ENCODE data around the gene CCDC78. TPM values are rescaled to one million over a fixed set of nuclear protein-coding genes. Genes with fewer than 3 reads are reported as not detected.

The CCDC78 gene
- total RNA-seq, 1 experiment from 2014 or later: 20.2 TPM

DNA sequence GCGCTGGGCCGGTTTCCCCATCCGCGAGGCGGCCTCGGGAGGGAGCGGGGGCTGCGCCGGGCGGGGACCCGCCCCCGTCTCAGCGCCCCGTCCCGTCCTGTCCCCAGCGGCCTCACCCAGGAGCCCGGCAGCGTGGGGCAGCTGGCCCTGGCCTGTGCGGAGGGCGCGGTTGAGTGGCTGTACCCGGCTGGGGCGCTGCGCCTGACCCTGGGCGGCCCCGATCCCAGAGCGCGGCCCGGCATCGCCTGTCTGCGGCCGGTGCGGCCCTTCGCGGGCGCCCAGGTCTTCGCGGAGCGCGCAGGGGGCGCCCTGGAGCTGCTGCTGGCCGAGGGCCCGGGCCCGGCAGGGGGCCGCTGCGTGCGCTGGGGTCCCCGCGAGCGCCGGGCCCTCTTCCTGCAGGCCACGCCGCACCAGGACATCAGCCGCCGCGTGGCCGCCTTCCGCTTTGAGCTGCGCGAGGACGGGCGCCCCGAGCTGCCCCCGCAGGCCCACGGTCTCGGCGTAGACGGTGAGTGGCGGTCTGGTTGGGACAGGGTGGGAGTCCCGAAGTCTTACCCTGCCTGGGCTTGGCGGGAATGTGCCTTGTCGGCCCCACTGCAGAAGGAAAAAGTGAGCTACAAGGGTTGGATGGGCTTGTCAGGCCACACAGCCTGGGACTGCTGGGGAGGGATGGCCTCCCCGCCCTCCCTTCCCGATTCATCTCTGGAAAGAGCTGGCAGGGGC, 10.6 kb downstream of the CCDC78 start:
- POLR2A ChIA-PET: interaction anchor here (0.6 to 1.9 kb wide), 6 partner anchors 9 to 397 kb away, joined by 3 to 5 read pairs (median 4); partner anchors contain the start of genes CHTF18, GNG13 and RPUSD1
- ATAC-seq (peak; percentile 6), DNase-seq (ENCODE audit: low spot score) (no peak)

DNA sequence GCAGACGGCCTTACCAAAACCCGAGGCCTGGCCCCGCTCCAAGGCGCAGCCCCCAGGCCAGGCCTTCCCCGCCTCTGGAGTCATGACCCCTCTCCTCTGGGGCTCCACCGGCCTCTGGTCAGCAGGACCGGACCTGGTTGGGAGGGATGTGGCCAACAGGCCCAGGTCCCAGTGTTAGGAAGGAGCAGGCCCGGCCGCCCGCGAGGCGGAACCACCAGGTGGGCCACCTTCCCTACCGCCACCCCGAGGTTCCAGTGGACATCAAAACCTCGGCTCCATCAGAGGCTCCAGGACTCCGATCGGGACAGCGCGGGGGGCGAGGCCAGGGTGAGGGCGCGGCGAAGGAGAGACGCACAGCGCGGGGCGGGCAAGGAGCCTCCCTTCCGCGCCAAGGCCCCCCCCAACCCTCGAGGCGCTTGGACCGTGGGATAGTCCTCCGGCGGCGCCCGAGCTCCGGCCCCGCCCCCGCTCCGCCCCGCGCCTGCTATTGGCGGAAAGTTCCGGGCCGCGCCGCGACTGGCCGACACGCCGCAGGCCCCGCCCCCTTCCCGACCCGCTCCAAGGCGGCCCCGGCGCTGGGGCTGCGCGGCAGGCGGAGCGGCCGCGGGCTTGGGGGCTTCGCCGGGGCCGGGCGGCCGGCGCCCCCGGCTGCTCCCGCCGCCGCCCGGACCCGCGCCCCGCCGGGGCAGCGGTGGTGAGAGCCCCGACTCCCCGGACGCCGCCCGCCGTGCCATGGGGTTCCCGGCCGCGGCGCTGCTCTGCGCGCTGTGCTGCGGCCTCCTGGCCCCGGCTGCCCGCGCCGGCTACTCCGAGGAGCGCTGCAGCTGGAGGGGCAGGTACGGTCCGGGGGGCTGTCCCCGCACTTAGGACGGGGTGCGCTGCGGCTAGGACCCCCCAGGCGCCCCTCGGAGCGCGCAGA, 11.4 kb downstream of the CCDC78 start, which contains the start of gene METRN:
TSS of gene METRN (plus strand) at position 561 of the 919 bp plus-strand sequence. CDS start at position 733, 172 bp downstream.
- ChIA-PET CTCF (interaction anchor here (0.6 to 8.8 kb wide), 14 partner anchors 8 to 583 kb away, joined by 3 to 90 read pairs (median 7); partner anchors contain the start of genes CCDC78, CHTF18, HAGHL and RPUSD1), POLR2A (interaction anchor here (1.1 kb wide), 1 partner anchor 398 kb away, joined by 3 read pairs; no protein-coding TSS in a partner anchor)
- no peak within 1 kb of the TSS for H3K27ac Mint-ChIP-seq
- TF ChIP-seq KAT7 (CRISPR knock-in tag; IDR thresholded peaks at IDR 0.05; ENCODE audit: borderline replicate concordance) (no peak), ZNF671 (CRISPR knock-in tag; IDR thresholded peaks at IDR 0.05) (no peak), ETV6 (CRISPR knock-in tag; IDR thresholded peaks at IDR 0.05) (peak; percentile 52; the same call in 1 of the 2 replicates), SP1 (CRISPR knock-in tag; conservative IDR thresholded peaks at IDR 0.05) (peak; percentile 80), GABPB1 (CRISPR knock-in tag; IDR thresholded peaks at IDR 0.05) (no peak), RELA (CRISPR knock-in tag; IDR thresholded peaks at IDR 0.05; ENCODE audit: borderline replicate concordance) (no peak), FOXP4 (CRISPR knock-in tag; IDR thresholded peaks at IDR 0.05) (no peak), CREB1 (CRISPR knock-in tag; IDR thresholded peaks at IDR 0.05) (no peak), ERG (CRISPR knock-in tag; IDR thresholded peaks at IDR 0.05) (no peak), MXD4 (CRISPR knock-in tag; IDR thresholded peaks at IDR 0.05; ENCODE audit: borderline replicate concordance) (no peak), GTF2I (CRISPR knock-in tag; conservative IDR thresholded peaks at IDR 0.05) (no peak), NR1H2 (CRISPR knock-in tag; IDR thresholded peaks at IDR 0.05) (no peak), MAX (CRISPR knock-in tag; IDR thresholded peaks at IDR 0.05) (0 out of 2 replicates have a peak, but pooled peaks have one; percentile 29), HMGXB4 (CRISPR knock-in tag; IDR thresholded peaks at IDR 0.05) (no peak; the same call in none of the 2 replicates), FOXP1 (CRISPR knock-in tag; IDR thresholded peaks at IDR 0.05; ENCODE audit: borderline replicate concordance) (0 out of 2 replicates have a peak, but pooled peaks have one; percentile 20), SMAD3 (CRISPR knock-in tag; IDR thresholded peaks at IDR 0.05; ENCODE audit: borderline replicate concordance) (no peak)
- TF ChIP-seq, protein P1, sequence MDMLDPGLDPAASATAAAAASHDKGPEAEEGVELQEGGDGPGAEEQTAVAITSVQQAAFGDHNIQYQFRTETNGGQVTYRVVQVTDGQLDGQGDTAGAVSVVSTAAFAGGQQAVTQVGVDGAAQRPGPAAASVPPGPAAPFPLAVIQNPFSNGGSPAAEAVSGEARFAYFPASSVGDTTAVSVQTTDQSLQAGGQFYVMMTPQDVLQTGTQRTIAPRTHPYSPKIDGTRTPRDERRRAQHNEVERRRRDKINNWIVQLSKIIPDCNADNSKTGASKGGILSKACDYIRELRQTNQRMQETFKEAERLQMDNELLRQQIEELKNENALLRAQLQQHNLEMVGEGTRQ (CRISPR knock-in tag; IDR thresholded peaks at IDR 0.05): no peak
- TF ChIP-seq, protein P2, sequence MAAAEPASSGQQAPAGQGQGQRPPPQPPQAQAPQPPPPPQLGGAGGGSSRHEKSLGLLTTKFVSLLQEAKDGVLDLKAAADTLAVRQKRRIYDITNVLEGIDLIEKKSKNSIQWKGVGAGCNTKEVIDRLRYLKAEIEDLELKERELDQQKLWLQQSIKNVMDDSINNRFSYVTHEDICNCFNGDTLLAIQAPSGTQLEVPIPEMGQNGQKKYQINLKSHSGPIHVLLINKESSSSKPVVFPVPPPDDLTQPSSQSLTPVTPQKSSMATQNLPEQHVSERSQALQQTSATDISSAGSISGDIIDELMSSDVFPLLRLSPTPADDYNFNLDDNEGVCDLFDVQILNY (CRISPR knock-in tag; IDR thresholded peaks at IDR 0.05): no peak
- TF ChIP-seq, protein P3, sequence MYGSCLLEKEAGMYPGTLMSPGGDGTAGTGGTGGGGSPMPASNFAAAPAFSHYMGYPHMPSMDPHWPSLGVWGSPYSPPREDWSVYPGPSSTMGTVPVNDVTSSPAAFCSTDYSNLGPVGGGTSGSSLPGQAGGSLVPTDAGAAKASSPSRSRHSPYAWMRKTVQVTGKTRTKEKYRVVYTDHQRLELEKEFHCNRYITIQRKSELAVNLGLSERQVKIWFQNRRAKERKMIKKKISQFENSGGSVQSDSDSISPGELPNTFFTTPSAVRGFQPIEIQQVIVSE (CRISPR knock-in tag; IDR thresholded peaks at IDR 0.05; ENCODE audit: borderline replicate concordance): no peak
- TF ChIP-seq, protein P4, sequence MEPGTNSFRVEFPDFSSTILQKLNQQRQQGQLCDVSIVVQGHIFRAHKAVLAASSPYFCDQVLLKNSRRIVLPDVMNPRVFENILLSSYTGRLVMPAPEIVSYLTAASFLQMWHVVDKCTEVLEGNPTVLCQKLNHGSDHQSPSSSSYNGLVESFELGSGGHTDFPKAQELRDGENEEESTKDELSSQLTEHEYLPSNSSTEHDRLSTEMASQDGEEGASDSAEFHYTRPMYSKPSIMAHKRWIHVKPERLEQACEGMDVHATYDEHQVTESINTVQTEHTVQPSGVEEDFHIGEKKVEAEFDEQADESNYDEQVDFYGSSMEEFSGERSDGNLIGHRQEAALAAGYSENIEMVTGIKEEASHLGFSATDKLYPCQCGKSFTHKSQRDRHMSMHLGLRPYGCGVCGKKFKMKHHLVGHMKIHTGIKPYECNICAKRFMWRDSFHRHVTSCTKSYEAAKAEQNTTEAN (CRISPR knock-in tag; IDR thresholded peaks at IDR 0.05): no peak

More for the DNA sequence above, 10.6 kb downstream of the CCDC78 start:
- H3K27ac Mint-ChIP-seq: no peak overlapping the region
- H3K9me3 Mint-ChIP-seq: no peaks in the 10 kb centered on the region
- CTCF ChIA-PET: interaction anchor here (0.6 to 8.8 kb wide), 26 partner anchors 9 to 1404 kb away, joined by 3 to 90 read pairs (median 5); partner anchors contain the start of genes CCDC78, CHTF18, HAGHL and RPUSD1
- no peaks in the 10 kb centered on the region for H3K36me3 Mint-ChIP-seq
- H3K27me3 Mint-ChIP-seq (ENCODE audit: low read depth): peaks cover 40% of the 10 kb centered on the region
- H3K4me3 Mint-ChIP-seq: peak overlapping the region; percentile 63
- peaks cover 16% of the 10 kb centered on the region for H3K4me1 Mint-ChIP-seq
- TF ChIP-seq IRF2 (CRISPR knock-in tag; IDR thresholded peaks at IDR 0.05; ENCODE audit: borderline replicate concordance, low read depth) (0 out of 2 replicates have a peak, but pooled peaks have one; percentile 59), JUN (CRISPR knock-in tag; IDR thresholded peaks at IDR 0.05) (0 out of 2 replicates have a peak, but pooled peaks have one; percentile 45), ETV6 (CRISPR knock-in tag; IDR thresholded peaks at IDR 0.05) (peak; percentile 71; the same call in 1 of the 2 replicates), ELF4 (CRISPR knock-in tag; IDR thresholded peaks at IDR 0.05; ENCODE audit: low read depth) (0 out of 2 replicates have a peak, but pooled peaks have one; percentile 33), GABPB1 (CRISPR knock-in tag; IDR thresholded peaks at IDR 0.05) (no peak), ZNF423 (CRISPR knock-in tag; IDR thresholded peaks at IDR 0.05) (peak; percentile 58)

More for the DNA sequence above, 11.4 kb downstream of the CCDC78 start, which contains the start of gene METRN:
- Mint-ChIP-seq H3K36me3 (no peaks in the 10 kb centered on the region), H3K4me3 (peak within 1 kb of the TSS; percentile 63), H3K27me3 (ENCODE audit: low read depth) (peaks cover 40% of the 10 kb centered on the region), H3K4me1 (peaks cover 14% of the 10 kb centered on the region), H3K9me3 (no peaks in the 10 kb centered on the region)
- ATAC-seq (peak; percentile 72), DNase-seq (ENCODE audit: low spot score) (peak; percentile 93)

Data from WTC11 (cell line).